ENCODE data around the gene SP6.

- TF ChIP-seq POLR2A (IDR thresholded peaks at IDR 0.05; ENCODE audit: control extremely low read depth in 1 of 2, low read depth in 2 of 2, low read length in 2 of 2) (no peak), POLR2AphosphoS5 (IDR thresholded peaks at IDR 0.05; ENCODE audit: low read depth, low read length) (peak; percentile 3; the same call in 1 of the 2 replicates), MAX (IDR thresholded peaks at IDR 0.05) (no peak), EZH2 (IDR thresholded peaks at IDR 0.05; ENCODE audit: low read depth, low read length, severe bottlenecking) (no peak)
These were observed 45.9 kb upstream of the SP6 start for GRCh38 chr17:47896672-47897490.

Measured in H1 (cell line).